NT2/D1 (cell line): Measurements from ENCODE around the gene FPR2.

ENCODE experiments used
- SUZ12 ChIP-seq: IDR thresholded peaks from 2 replicates; pipeline ENCODE4 v1.6.1; 2011; ENCODE audit not compliant: insufficient read length, insufficient read depth; ENCODE audit errors: extremely low read depth
- YY1 ChIP-seq: IDR thresholded peaks from 2 replicates; pipeline ENCODE4 v1.6.1; 2011; ENCODE audit not compliant: insufficient read length, insufficient read depth
- ZNF274 ChIP-seq: IDR thresholded peaks from 2 replicates; pipeline ENCODE4 v1.6.1; 2011; ENCODE audit warnings: mild to moderate bottlenecking, low read depth, low read length

DNA sequence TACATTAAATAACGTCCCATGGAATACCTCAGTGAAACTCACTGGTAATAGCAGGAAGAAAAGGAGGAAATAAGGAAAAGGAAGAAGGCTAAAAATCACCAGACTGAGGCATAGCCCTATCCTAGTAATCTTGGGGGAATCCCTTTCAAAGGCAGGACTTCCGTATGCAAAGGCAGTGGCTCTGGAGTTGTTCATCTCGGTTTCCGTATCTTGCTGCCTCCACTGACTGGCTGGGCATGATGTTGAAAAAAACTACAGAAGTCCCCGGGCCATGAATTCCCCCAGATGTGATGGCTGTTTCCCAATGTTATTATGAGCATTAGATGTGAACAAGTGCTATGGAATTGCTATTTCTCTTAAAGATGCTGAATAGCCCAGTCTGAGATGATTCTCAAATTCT, 5.5 kb downstream of the FPR2 start:
- no peak for TF ChIP-seq SUZ12
- TF ChIP-seq YY1, result no peak
- TF ChIP-seq ZNF274, result no peak
